GM10266 (cell line): ENCODE data around the gene KCNQ4.

Source experiments
- DNase-seq: peaks from one replicate; pipeline ENCODE4 v3.0.0; 2012; ENCODE audit errors: extremely low spot score
- CTCF ChIP-seq: IDR thresholded peaks from 2 replicates; pipeline ENCODE4 v1.5.1; 2012; ENCODE audit warnings: mild to moderate bottlenecking, low read depth; ENCODE audit not compliant: control insufficient read depth, insufficient read depth; ENCODE audit errors: missing control alignments

KCNQ4 gene

DNA sequence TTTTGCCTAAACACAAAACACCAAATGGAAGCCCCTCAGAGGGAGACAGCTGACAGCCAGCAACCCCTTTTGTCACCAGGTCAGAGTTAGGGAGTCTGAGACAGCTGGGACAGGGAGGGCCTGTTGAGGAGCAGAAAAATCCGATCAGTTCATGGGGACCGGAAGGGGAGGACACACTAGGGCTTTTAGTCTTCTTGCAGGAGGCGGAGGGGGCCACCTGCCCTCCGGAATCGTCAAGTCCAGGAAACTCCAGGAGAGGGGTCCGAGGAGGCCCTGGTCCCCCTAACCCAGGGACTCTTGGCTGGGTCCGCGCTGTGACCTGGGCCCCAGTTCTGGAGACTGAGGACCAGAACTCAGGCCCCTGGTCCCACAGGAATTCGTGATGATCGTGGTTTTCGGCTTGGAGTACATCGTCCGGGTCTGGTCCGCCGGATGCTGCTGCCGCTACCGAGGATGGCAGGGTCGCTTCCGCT lies 34.2 kb downstream of the KCNQ4 start:
- DNase-seq, result no peak

DNA sequence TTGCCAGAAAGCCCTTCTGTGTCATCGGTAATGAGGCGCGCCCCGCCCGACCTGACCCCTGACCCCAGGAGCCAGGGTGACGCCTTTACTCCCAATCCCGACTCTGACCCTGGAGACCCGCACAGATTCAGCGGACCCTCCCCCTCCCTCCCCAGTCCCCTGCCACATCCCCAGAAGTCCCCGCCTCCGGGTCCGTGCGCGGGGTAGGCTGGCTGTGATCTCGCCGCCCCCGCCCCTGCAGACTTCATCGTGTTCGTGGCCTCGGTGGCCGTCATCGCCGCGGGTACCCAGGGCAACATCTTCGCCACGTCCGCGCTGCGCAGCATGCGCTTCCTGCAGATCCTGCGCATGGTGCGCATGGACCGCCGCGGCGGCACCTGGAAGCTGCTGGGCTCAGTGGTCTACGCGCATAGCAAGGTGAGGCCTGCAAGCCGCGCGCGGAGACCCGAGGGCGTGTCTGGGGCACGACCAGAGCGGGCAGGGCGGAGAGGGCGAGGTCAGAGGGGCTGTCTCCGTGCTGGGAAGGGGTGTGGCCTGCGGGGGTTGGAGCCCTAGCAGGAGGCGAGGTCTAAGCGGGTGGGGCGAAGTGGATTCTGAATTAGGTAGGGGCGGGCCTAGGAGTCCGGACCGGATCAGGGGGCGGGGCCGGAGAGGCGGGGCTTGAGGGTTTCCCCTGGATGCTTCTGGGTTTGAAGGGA lies 34.8 kb downstream of the KCNQ4 start:
- peak; percentile 87 for DNase-seq
- no peak for TF ChIP-seq CTCF

More for the DNA sequence above, 34.2 kb downstream of the KCNQ4 start:
- no peak for TF ChIP-seq CTCF

- DNase-seq, result no peak
Measured at GRCh38 chr1:40819101-40819500, 35.5 kb downstream of the KCNQ4 start.

GRCh38 chr1:40820251-40820797 lies 36.7 kb downstream of the KCNQ4 start:
- DNase-seq, result no peak
- TF ChIP-seq CTCF, result no peak

More at GRCh38 chr1:40819101-40819500, 35.5 kb downstream of the KCNQ4 start:
- no peak for TF ChIP-seq CTCF

DNA sequence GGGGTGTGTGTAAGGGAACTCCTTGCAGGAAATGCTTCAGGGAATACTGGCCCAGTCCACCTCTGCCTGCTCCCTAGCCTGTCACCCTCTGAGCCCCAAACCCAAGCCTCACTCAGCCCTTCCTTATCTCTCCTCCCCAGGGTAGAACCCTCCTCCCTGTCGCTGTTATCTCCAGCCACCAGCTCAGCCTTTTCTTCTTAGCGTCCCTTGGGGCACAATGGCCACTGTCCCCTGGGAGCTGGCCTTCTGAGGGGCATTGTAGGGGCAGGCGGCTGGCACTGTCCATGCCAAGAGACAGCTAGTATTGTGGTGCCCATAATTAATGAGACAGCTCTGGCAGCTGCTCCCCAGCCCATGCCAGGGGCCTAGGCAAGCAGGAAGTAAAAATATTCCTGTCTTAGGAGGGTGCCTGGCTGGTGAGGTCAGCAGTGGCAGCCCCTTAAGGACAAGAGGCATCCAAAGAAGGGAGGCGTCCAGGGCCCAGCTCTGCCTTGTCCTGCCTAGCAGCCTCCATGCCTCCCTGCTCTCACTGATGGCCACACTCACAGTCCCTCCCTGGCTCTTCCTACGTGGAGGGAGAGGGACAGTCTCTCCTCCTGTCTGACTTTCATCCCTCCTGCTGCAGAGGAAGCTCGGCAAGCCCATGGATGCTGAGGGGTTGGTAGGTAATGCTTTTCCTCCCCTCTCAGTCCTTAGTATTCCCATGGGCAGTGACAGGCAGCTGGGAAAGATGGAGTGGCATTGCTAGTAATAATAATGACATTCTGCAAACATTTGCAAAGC lies 37.5 kb downstream of the KCNQ4 start:
- DNase-seq, result no peak
- no peak for TF ChIP-seq CTCF

DNA sequence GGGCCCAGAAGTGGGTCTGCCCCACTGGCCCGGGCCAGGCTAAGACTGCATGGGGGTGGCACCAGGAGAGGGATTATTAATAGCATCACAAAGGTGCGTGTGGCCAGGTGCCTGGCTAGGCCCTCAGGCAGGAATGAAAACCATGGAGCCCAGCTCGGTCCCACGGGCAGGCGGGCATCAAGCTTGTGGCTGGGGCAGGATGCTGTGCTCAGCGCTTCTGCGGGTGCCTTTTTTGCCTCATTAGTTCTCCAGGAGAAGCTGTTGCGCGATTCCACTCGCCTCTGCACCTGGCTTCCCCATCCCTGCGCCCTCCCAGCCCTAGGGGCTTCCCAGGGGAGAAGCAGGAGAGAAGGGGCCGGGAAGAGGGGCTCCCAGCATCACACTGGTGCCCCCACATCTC lies 39.3 kb downstream of the KCNQ4 start:
- TF ChIP-seq CTCF, result no peak
- DNase-seq, result no peak

GRCh38 chr1:40823345-40823744 lies 39.8 kb downstream of the KCNQ4 start:
- TF ChIP-seq CTCF, result no peak
- DNase-seq, result no peak
